22Rv1 (cell line): Measurements from ENCODE around the gene RXFP2.

ENCODE experiments used
- CTCF ChIP-seq: fragments of 450-650 bp; IDR thresholded peaks from 2 replicates; pipeline ENCODE4 v1.5.1; 2017; ENCODE audit warnings: mild to moderate bottlenecking
- ZFX ChIP-seq: fragments of 450-650 bp; IDR thresholded peaks from 2 replicates; pipeline ENCODE4 v1.6.1; 2017; ENCODE audit warnings: antibody characterized with exemption, borderline replicate concordance

DNA sequence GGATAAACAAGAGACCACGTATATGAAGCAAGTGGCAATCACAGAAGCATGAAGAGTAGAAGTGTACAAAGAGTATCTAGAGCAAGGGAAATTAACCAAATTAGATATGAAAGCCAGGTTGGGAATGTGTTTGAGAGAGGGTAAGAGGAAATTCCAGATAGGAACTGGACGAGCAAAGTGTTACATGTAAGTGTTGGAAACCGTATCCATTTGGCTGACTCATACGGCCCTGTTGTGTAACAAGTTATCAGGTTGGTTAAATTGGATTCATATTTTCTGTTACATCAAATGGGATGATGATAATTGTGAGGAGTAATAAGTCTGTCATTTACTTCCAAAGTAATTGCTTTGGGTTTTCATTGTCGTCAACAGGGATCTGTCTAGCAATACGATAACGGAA, 46.7 kb downstream of the RXFP2 start:
- TF ChIP-seq CTCF (no peak), ZFX (no peak)
